Type B pancreatic cell (in vitro differentiated cells): ENCODE results near the gene MINAR1. TPM values are rescaled to one million over a fixed set of nuclear protein-coding genes. Genes with fewer than 3 reads are reported as not detected.

Source experiments
- DNase-seq: peaks from one replicate; pipeline ENCODE4 v3.0.0; 2021; ENCODE audit warnings: mixed read lengths; ENCODE audit not compliant: unreplicated experiment; ENCODE audit errors: extremely low spot score
- H3K27ac Mint-ChIP-seq: 2 replicates; pipeline ENCODE4 v1.8.0; 2021; ENCODE audit warnings: mild to moderate bottlenecking, mixed read lengths
- H3K27me3 Mint-ChIP-seq: 2 replicates; pipeline ENCODE4 v1.8.0; 2021; ENCODE audit warnings: mixed read lengths
- H3K36me3 Mint-ChIP-seq: 2 replicates; pipeline ENCODE4 v1.8.0; 2021; ENCODE audit warnings: mixed read lengths
- H3K4me1 Mint-ChIP-seq: one replicate; pipeline ENCODE4 v1.8.0; 2021; ENCODE audit warnings: mixed read lengths; ENCODE audit not compliant: unreplicated experiment
- H3K4me3 Mint-ChIP-seq: 2 replicates; pipeline ENCODE4 v1.8.0; 2021; ENCODE audit warnings: mild to moderate bottlenecking, mixed read lengths
- H3K9me3 Mint-ChIP-seq: 2 replicates; pipeline ENCODE4 v1.8.0; 2021; ENCODE audit warnings: mixed read lengths
- CTCF ChIP-seq: fragments of 200-600 bp; sonication (generic); conservative IDR thresholded peaks from 2 replicates; pipeline ENCODE4 v1.5.0; 2021; ENCODE audit warnings: antibody characterized with exemption, mild to moderate bottlenecking
- total RNA-seq: library from RNA; stranded (reverse); gene quantifications from 2 replicates; pipeline ENCODE4 v1.2.1, GENCODE V29; 2021; ENCODE audit warnings: low replicate concordance

Gene MINAR1
- total RNA-seq, 1 donor from 2014 or later: 3.0 TPM

- H3K36me3 Mint-ChIP-seq: no peaks in the 10 kb centered on the region
- H3K27ac Mint-ChIP-seq: no peak overlapping the region
- no peaks in the 10 kb centered on the region for H3K9me3 Mint-ChIP-seq
- H3K27me3 Mint-ChIP-seq: peaks cover 82% of the 10 kb centered on the region
- TF ChIP-seq CTCF: peak; percentile 60
- H3K4me3 Mint-ChIP-seq: peak overlapping the region; percentile 81
- DNase-seq: no peak
- peaks cover 10% of the 10 kb centered on the region for H3K4me1 Mint-ChIP-seq
Observed at GRCh38 chr15:79433276-79433990, 1.3 kb downstream of the MINAR1 start.

GRCh38 chr15:79434361-79434760 lies 2.2 kb downstream of the MINAR1 start:
- peak overlapping the region; percentile 18 for H3K4me3 Mint-ChIP-seq
- TF ChIP-seq CTCF: no peak
- H3K9me3 Mint-ChIP-seq: no peaks in the 10 kb centered on the region
- DNase-seq: no peak
- peaks cover 10% of the 10 kb centered on the region for H3K4me1 Mint-ChIP-seq
- H3K36me3 Mint-ChIP-seq: no peaks in the 10 kb centered on the region
- no peak overlapping the region for H3K27ac Mint-ChIP-seq
- H3K27me3 Mint-ChIP-seq: peaks cover 73% of the 10 kb centered on the region

GRCh38 chr15:79436037-79436780 lies 4.1 kb downstream of the MINAR1 start:
- H3K27me3 Mint-ChIP-seq: peaks cover 55% of the 10 kb centered on the region
- no peak overlapping the region for H3K4me3 Mint-ChIP-seq
- H3K36me3 Mint-ChIP-seq: no peaks in the 10 kb centered on the region
- no peaks in the 10 kb centered on the region for H3K9me3 Mint-ChIP-seq
- no peak for TF ChIP-seq CTCF
- H3K4me1 Mint-ChIP-seq: peaks cover 8% of the 10 kb centered on the region
- DNase-seq: no peak
- no peak overlapping the region for H3K27ac Mint-ChIP-seq

- peaks cover 49% of the 10 kb centered on the region for H3K27me3 Mint-ChIP-seq
- no peaks in the 10 kb centered on the region for H3K36me3 Mint-ChIP-seq
- H3K4me1 Mint-ChIP-seq: peaks cover 5% of the 10 kb centered on the region
- no peaks in the 10 kb centered on the region for H3K9me3 Mint-ChIP-seq
- DNase-seq: no peak
- TF ChIP-seq CTCF: no peak
- no peak overlapping the region for H3K27ac Mint-ChIP-seq
- no peak overlapping the region for H3K4me3 Mint-ChIP-seq
Observed at GRCh38 chr15:79437275-79438000, 5.3 kb downstream of the MINAR1 start.

- no peaks in the 10 kb centered on the region for H3K36me3 Mint-ChIP-seq
- no peaks in the 10 kb centered on the region for H3K4me1 Mint-ChIP-seq
- TF ChIP-seq CTCF: no peak
- H3K4me3 Mint-ChIP-seq: no peak overlapping the region
- no peak for DNase-seq
- H3K27me3 Mint-ChIP-seq: peaks cover 31% of the 10 kb centered on the region
- no peak overlapping the region for H3K27ac Mint-ChIP-seq
- H3K9me3 Mint-ChIP-seq: no peaks in the 10 kb centered on the region
Observed at GRCh38 chr15:79439236-79439635, 7.1 kb downstream of the MINAR1 start.
